HG03432 (cell line): Measurements from ENCODE around the gene THEM4.

ENCODE experiments used
- ATAC-seq: cut with Tn5 transposase; IDR thresholded peaks from one replicate; pipeline ENCODE4 v1.9.1; 2021; ENCODE audit warnings: mild to moderate bottlenecking, moderate library complexity; ENCODE audit not compliant: unreplicated experiment

THEM4 gene

GRCh38 chr1:151839082-151839412 is 70.3 kb downstream of the THEM4 start:
- no peak for ATAC-seq

DNA sequence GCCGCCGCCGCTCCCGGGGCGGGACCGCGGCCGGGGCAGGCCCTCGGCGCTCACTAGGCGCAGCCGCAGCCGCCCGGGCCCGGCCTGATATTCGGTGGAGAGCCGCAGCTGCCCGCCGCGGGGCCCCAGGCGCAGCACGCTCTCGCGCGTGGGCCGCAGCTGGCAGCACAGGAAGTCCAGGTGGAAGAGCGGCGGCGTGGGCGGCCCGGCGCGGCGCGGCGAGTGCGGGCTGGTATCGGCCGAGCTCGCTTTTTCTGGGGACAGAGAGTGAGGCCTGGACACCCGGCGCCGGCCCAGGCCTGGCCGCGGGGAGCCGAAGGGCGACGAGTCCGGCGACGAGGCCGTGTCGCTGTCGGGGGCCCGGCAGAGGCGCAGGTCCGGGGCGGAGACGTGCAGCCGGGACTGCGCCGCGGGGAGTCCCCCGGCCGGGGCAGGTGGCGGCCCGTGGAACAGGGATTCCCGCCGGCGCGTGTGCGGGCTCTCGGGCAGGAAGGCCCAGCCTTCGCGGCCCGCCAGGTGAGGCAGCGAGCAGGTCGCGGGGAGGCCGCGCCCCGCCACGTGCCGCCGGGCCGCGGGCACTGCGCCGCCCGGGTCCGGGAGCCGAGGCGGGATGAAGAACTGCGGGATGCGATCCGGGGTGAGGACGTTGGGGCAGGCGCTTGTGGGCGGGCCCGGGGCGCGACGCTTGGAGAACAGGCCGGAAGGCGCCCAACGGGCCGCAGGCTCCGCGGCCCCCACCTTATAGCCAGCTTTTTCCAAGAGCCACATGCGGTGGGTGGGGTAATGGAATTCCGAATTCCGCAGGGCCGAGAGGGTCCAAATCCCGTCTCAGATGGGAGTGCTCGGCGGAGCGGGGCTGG is 70.9 kb downstream of the THEM4 start:
- ATAC-seq = no peak

DNA sequence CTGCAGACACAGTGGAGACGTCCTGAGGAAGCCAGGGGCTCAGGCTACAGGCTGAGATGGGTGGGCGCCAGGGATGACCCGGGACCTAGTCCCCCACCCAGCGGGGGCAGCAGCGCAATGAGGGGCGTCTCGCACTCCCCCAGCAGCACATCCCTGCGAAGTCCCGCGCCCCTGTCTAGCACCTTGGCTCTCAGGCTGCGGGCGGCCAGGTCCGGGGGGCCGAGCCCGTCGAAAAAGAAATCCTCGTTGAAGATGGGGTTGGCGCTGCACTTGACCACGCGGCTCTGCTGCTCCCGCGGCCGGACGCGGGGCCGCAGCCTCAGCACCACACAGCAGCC is 71.5 kb downstream of the THEM4 start:
- no peak for ATAC-seq

DNA sequence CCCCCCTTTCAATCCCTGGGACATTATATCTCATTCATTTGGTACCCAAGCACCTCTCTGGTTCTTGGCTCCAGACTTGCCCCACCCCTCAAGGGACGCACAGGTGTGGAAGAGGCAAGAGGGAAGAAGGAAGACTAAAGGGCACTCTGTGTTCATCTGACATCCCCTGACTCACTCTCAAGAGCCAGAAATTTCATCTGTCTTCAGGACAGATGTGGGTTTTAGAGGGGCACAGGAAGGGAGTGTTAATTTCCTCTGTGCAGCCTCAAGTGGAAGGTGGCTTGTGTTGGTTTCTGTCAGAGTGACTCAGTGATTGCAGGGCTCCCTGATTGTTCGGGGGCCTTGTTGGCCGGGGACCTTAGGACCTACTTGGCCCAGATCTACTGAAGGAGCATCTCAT is 72.1 kb downstream of the THEM4 start:
- ATAC-seq = no peak

DNA sequence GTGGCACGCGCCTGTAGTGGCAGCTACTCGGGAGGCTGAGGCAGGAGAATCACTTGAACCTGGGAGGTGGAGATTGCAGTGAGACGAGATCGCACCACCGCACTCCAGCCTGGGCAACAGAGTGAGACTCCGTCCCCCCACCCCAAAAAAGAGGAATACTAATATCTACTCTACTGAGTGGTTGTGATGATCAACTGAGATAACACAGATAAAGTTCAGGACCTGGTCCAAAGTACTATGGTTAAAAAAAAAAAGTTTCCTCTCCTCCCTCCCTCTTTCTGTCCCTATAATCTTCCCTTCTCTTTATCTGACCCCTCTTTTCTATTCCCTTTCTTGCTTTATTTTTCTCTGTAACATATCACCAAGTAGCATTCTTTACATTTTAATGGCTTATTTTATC is 73.7 kb downstream of the THEM4 start:
- ATAC-seq = no peak

DNA sequence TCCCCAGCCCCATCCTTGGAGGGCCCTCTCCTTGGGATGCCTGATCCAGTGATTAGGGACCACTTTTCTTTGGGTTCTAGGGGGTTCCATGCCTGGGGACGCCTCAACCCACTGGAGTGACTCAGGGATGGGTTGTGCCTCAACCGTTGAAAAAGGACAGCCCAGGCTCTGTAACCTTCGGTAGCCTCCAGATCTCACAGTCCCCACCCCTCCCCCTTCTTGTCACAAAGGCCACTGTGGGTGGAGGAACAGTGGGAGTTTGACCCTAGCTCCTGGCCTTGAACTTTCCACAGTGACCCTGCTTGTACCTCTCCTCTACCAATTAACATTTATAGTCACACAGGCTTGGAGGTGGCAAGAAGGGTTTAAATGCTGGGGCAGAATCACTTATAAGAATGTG is 75.1 kb downstream of the THEM4 start:
- no peak for ATAC-seq

DNA sequence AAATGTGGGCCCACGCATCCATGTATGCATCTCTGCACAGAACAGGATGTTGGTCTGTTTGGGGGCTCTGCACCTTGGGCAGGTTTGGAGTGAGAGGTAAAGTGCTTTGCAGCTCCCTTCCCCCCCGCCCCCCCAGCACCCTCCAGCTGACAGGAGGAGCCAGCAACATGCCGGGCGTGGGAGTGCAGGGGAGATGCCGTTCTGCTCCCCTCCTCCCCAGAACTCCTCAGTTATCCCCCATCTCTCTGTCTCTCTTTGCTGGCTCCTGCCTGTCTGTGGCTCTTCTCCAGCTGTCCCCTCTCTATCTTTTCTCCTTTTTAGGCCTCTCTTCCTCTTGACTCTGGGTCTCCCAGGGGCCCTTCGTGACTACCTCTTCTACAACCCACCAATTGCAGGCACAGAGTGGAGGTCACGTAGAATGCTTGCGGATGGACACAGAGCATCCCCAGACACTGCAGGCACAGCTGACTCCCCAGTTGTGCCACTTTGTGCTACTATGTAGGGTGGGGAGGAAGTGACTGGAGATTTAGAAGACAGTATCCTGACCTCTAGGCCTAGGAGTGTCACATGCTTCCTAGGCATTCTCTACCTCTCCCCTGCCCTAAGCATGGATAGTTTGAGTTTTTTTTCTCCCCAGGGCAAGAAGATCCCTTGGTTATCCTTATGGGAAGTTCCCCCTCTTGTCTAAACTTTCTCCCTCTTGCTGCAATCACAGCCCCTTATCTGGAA is 76.0 kb downstream of the THEM4 start:
- ATAC-seq = no peak

DNA sequence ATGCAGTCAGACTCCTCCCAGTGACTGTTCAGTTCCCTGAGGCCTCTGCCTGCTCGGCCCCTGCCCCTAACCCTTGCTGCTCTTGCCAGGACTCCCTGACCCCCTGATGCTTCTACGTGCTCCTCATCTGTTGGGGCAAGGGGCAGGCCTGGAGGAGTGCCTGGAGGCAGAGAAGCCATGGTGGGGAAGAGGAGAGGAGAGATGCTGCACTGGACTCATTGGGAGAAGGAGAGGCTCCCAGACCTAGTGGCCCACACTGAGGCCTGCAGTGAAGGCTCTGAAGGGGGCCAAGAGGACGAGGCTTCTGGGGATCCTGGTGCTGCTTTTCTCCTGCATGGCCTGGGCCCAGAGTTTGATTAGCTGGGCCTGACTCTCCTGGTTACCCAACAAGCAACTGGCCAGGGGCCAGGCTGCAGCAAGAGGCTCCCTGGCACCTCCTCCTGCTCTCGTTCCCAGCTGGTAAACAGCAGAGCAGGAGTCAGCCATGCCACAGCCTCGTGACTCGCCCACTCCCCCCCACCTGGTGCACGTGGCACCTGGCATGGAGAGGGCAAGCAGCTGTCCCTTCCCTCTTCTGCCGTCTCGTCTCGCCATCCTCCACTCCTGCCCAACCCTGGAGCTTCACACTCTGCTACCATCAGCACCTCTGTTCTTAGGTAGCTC is 76.9 kb downstream of the THEM4 start:
- ATAC-seq = no peak

DNA sequence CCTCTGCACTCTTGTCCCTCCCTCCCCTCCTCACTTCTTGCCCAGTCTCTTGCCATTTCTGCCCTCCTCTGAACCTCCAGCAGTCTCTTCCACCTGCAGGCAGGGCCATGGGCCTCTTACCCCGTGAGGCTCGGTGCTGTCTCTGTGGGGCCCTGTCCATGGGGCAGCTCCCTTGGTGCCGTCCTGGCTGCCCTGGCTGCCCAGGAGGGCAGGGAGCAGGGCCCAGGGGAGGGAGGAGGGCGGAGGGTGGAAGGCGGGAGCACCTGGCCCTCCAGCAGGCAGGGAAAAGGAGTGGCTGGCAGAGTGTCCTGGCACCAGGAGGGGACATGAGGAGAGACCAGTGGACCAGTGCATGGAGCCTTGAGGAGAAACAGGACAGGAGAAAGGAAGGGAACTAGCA is 77.7 kb downstream of the THEM4 start, which contains the start of gene RORC:
RORC (minus strand) TSS at position 198 of the 400 bp plus-strand sequence; CDS start at position 160, 38 bp downstream.
- no peak for ATAC-seq

- ATAC-seq = no peak
Measured at GRCh38 chr1:151831256-151831591, 78.1 kb downstream of the THEM4 start.

- ATAC-seq = no peak
Measured at GRCh38 chr1:151830055-151830454, 79.3 kb downstream of the THEM4 start.

DNA sequence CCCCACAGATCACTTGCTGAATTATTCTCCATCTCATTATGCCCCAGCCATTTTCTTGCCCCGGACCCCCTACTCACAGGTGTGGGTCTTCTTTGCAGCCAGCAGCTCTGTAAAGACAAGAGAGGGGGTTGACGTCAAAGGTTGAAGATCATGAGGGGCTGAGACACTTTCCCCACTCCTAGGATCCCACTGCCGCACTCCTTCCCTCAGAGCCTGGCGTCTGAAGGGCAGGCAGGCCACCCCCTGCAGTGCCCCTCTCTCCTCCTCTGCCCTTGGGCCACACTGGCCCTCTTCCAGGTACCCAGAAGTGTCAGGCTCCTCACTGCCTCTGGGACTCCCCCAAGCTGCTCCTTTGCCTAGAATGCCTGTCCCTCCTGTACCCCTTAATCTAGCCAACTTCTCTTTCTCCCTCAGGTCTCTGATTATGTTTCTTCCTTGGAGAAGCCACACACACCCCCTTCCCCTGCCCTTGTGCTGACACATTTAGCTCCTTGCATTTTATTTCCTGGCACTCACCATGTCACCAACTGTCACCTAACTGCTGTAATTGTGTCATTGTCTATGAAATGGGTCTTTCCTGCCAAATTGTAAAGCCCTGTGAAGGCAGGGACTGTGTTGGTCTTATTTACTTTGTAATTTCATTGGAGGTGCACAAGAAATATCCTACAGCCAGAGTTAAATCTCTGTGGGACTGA is 79.8 kb downstream of the THEM4 start:
- no peak for ATAC-seq

- no peak for ATAC-seq
Measured at GRCh38 chr1:151828921-151829320, 80.4 kb downstream of the THEM4 start.

GRCh38 chr1:151827853-151828252 is 81.5 kb downstream of the THEM4 start:
- ATAC-seq = no peak

DNA sequence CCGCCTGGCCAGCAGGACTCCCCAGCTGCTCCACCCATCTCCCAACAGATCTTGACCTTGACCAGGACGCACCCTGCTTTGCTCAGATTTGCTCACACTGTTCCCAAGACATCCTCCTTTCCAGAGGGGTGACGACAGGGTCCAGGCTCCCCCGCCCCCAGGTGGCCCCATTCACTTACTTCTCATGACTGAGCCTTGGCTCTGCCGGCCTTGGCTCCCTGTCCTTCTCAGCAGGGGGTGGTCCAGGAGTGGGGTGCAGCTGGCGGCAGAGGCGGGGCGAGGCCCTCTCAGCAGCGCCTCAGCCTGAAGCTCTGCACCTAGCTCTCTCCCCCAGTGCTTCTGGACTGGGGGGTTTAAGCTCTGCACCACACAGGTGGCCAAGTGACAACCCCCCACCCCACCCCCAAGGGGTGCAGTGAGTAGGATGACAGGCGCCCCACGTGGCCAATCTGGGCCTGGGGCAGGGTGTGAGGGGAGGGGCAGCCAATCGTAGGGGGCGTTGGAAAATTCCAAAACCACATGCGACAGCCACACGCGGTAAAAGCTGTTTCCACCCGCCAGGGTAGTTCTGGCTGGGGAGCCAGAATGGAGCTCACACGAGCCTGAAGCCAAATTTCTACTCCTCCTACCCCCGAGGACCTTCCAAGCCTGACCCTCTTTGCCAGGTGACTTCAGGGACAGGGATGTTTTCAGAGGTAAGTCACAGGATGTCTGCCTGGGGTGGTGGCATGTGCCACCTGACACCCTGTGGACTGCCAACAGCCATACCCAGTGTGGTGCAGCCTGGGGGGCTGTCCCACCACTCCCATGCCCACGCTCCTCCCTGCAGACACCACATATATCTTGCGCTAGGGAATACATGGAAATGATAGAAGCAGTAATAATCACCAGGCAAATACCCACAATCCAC is 83.3 kb downstream of the THEM4 start:
- ATAC-seq = no peak

DNA sequence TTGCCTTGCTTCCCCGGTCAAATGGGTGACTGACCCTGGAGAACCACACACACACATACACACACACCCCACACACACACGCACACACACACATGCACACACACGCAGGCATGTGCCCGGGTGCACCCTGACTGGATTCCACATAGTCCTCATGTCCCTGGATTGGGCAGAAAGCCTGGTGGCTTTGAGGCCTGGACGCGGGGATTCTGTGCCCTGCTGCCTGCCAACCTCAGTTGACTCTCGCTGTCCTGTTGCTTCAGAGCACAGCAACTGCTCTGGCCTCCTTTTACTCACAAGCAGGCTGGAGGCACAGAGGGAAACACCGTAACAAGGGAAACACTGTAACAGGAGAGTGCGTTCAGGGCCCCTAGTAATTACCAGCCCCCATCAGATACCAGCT is 84.1 kb downstream of the THEM4 start:
- no peak for ATAC-seq
